ENCODE measurements around the gene ZNF324. TPM values are rescaled to one million over a fixed set of nuclear protein-coding genes. Genes with fewer than 3 reads are reported as not detected.

ZNF324 gene
- total RNA-seq, 1 experiment from 2014 or later = 16.0 TPM

- Histone ChIP-seq H3K36me3 (peaks cover 23% of the 10 kb centered on the region), H3K27me3 (no peaks in the 10 kb centered on the region), H3K9me3 (no peaks in the 10 kb centered on the region), H3K4me3 (no peak overlapping the region)
- no peak for DNase-seq
Observed at GRCh38 chr19:58513213-58513693, 46.4 kb downstream of the ZNF324 start.

DNA sequence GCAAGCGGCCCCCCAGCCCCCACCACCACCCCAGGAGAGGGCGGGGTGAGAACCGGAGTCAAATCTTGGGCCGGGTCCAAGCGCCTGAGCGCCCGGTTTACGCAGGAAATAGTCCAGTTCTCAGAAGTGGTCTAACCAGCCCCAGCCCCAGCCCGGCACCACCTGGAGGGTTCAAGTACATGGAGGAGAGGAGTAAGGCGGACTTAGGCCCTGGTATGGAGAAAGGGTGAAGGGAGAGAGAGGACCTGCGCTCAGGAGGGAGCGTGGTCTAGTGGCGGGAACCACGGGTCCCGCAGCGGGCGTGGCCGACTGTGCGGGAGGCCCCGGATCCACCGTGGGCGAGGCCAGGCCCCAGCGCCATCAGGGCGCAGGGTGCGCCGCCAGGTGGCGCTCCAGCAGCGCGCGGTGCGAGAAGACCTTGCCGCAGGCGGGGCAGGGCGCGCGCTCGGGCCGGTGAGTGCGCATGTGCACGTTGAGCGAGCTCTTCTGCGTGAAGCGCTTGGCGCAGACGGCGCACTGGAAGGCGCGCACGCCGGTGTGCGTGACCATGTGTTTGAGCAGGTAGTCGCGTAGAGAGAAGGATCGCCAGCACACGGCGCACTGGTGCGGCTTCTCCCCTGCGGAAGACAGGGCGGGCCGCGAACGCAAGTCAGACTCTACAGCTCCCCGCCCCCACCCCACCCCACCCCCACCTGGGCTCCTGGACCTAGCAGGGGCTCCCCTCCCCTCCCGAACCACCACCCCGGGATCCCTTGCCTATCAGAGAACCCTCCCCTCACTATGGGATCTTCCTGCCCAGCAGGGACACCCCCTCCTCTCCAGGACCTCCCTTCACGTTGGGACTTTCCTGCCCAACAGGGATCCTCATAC is 47.0 kb downstream of the ZNF324 start:
- DNase-seq = no peak
- Histone ChIP-seq H3K4me3 (no peak overlapping the region), H3K36me3 (peaks cover 23% of the 10 kb centered on the region), H3K9me3 (no peaks in the 10 kb centered on the region), H3K27me3 (no peaks in the 10 kb centered on the region)

DNA sequence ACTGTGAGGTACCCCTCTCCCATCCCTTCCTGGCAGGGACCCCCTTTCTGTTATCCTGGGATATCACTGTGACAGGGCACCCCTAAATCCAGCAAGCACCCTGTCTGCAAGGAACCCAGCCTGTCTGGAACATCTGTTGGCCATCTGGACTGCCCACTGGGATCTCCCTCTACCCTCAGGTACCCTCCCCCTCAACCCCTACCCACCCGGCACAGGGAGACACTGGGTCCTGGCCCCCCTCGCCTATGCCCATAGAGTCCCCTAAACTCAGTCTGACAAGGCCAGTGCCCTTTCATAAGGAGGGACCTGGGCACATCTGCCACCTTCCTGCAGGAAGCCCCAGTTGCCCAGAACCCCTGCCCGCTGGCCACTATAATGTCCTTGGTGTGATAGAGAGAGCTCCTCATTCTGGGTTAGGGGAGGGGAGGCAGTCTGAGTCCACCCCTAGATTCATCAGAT is 47.7 kb downstream of the ZNF324 start:
- Histone ChIP-seq H3K9me3 (no peaks in the 10 kb centered on the region), H3K27me3 (no peaks in the 10 kb centered on the region), H3K36me3 (peaks cover 22% of the 10 kb centered on the region), H3K4me3 (no peak overlapping the region)
- DNase-seq = no peak

DNA sequence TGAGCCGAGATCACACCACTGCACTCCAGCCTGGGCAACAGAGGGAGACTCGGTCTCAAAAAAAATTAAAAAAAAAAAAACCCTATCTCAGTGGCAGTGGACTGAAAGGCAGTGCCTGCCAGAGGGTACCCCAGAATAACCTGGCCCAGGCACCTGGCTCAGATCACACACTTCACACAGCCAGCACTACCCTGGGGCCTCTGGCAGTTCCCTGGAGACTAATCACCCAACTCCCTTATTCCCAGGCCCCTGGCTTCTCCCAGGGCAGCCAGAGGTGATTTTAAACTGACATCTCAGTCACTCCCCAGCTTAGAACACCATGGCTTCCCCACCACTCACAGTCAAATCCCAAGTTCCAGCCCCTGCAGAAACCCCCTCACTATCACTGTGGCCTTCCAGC is 48.4 kb downstream of the ZNF324 start:
- Histone ChIP-seq H3K4me3 (no peak overlapping the region), H3K36me3 (peaks cover 19% of the 10 kb centered on the region), H3K9me3 (no peaks in the 10 kb centered on the region), H3K27me3 (no peaks in the 10 kb centered on the region)
- no peak for DNase-seq

DNA sequence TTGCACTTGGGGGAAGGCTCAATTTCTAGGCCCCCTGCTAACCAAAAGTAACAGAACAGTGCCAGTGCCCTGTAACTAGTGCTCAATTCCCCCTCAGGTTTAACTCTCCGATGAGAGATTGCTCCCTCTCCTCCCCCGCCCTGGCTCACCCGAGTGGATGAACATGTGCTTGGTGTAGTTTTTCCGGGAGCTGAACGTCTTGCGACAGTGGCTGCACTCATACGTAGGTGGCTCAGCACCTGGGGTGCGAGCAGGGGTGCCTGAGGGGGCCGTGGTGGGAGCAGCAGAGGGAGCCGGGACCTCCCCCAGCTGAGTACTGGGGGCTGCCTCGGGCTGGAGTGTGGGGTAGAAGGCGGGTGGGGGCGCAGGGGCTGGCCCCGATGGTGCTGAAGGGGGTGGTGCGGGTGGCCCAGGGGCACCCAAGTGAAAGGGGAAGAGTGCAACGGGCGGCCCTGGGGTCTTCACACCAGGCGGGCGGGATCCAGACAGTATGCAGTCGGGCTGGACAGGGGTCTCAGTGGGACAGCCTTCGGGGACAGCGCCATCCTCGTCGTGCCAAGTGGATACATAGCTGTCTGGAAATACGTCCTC is 49.5 kb downstream of the ZNF324 start:
- no peak for DNase-seq
- H3K9me3 ChIP-seq = no peaks in the 10 kb centered on the region
- no peaks in the 10 kb centered on the region for H3K27me3 ChIP-seq
- H3K4me3 ChIP-seq = no peak overlapping the region
- H3K36me3 ChIP-seq = peaks cover 19% of the 10 kb centered on the region

DNA sequence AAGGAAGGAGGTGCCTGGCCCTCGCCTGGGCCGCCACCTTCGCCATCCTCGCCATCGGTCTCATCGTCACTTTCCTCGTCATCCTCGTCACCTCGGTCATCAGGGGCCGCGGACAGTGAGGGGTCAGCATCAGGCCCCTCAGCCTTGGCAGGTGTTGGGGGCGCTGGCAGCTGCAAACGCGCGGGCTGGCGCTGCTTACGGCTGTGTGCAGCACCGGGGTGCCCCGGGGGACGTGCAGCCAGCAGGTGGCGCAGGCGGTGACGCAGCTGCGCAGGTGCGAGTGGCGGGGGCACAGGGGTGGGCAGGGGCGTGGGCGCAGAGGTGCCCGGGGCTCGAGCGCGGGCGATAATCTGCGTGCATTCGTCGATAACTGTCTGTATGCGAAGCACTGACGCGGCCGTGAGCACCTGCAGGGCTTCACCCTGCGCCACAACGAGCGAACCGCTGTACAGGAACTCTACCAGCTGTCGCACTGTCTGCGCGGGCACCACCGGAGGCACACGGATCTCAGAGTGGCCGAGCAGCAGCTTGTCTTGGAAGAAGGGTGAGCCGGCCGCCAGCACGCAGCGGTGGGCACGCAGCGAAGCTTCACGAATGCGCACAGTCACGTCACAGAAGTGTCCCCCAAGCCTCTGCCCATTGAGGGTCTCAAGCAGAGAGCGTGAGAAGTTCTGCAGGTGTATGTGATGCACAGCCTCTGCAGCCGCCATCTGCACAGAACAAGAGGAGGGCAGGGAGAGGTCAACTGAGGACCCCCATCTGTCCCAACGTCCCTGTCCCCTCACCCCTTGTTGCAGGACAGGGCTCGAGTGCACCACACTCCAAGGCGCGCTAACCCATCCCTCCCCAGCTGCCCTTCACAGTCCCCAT is 50.3 kb downstream of the ZNF324 start:
- no peak overlapping the region for H3K4me3 ChIP-seq
- H3K9me3 ChIP-seq = no peaks in the 10 kb centered on the region
- DNase-seq = no peak
- H3K27me3 ChIP-seq = no peaks in the 10 kb centered on the region
- H3K36me3 ChIP-seq = peaks cover 19% of the 10 kb centered on the region

DNA sequence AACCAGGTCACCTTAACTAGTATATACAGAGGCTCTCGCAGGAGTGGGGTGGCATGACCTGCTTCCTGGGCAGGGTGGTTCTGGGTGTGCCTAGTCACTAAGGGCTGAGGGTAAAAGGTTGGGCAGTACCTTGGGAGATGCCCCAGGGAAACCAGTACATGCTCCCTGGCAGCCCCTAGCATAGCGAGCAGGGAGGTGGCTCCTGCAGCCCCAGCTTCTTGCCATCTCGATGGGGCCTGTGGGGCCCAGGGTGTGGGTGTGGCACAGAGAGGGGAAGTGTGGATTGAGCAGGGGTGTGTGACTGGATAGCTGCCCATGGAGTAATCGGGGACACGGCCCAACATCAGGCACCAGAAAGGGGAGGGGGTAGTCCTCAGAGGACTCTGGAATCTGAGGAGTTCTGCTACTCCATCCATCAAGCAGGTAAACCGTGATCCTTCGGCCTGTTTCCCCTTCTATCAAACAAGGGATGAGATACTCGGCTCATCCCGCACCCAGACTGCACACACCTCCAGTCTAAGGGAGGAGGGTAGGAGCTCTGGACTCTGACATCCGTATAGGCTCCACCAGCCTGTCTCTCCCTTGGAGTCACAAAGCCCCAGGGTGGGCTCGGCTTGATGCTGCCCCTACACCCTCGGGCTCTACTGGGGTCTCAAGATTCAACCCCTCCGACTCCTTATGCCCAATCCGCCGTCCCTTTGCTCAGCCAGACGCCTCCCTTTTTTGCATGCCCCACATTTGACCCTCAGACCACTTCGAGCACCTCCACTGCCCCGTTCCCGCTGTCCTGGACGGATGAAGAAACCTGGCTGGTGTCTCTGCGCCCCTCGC is 51.6 kb downstream of the ZNF324 start:
- Histone ChIP-seq H3K27me3 (no peaks in the 10 kb centered on the region), H3K4me3 (peak overlapping the region; percentile 71), H3K36me3 (peaks cover 17% of the 10 kb centered on the region), H3K9me3 (no peaks in the 10 kb centered on the region)
- peak; percentile 21 for DNase-seq

DNA sequence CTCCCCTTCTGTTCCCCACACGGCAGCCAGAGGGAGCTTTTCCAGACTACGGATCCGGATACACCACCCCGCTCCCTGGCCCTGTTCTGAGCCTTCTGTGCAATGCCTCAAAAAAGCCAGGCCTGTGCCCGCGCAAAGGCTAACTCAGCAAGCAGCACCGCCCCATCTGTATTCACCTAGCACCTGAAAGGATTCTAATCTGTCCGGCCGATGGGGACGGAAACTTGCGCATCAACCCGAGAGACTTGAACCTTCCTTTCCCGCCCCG is 52.1 kb downstream of the ZNF324 start:
- Histone ChIP-seq H3K9me3 (no peaks in the 10 kb centered on the region), H3K36me3 (peaks cover 17% of the 10 kb centered on the region), H3K27me3 (no peaks in the 10 kb centered on the region), H3K4me3 (peak overlapping the region; percentile 71)
- DNase-seq = peak; percentile 80

- H3K27me3 ChIP-seq = no peaks in the 10 kb centered on the region
- peaks cover 17% of the 10 kb centered on the region for H3K36me3 ChIP-seq
- H3K9me3 ChIP-seq = no peaks in the 10 kb centered on the region
- H3K4me3 ChIP-seq = peak within 1 kb of the TSS; percentile 71
- DNase-seq = peak; percentile 97
Observed at GRCh38 chr19:58519355-58520256, 52.7 kb downstream of the ZNF324 start, which contains the start of gene ZBTB45. TSS of gene ZBTB45 (minus strand) at chr19:58519810. CDS start at chr19:58517673, 2,137 bp downstream.

DNA sequence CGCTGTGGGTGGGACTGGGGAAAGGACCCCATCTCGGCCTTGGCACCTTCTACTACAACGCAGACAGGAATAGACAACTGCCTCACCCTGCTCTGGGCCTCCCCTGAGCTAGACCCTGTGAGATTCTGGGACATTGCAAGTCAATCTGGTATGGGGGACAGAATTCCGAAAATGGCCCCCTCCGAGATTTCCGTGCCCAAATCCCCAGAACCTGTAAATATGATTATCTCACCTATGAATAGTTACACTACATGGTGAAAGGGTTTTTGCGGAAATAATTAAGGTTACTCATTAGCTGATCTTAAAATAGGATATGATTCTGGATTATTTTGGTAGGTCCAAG is 53.3 kb downstream of the ZNF324 start:
- no peaks in the 10 kb centered on the region for H3K27me3 ChIP-seq
- peaks cover 17% of the 10 kb centered on the region for H3K36me3 ChIP-seq
- no peak for DNase-seq
- H3K4me3 ChIP-seq = peak overlapping the region; percentile 71
- no peaks in the 10 kb centered on the region for H3K9me3 ChIP-seq

DNA sequence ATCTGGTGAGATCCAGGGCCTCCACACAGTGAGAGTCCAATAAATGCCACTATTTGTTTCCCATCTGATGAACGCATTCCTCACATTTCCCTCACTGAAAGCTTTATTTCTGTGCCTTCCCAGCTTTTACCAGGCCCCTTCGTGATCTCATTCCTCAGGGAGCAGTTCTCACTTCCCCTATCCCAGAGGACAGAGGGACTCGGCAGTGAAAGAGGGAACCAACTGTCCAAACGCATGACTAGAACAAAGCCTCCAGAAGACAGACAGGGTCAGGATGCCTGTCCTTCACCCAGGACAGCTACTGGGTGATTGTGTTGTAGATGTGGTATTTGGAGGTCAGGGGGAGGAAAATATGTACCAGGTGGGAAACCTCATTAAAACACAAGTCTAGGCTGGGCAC is 54.8 kb downstream of the ZNF324 start:
- Histone ChIP-seq H3K4me3 (no peak overlapping the region), H3K27me3 (no peaks in the 10 kb centered on the region), H3K9me3 (no peaks in the 10 kb centered on the region), H3K36me3 (peaks cover 7% of the 10 kb centered on the region)
- DNase-seq = no peak

DNA sequence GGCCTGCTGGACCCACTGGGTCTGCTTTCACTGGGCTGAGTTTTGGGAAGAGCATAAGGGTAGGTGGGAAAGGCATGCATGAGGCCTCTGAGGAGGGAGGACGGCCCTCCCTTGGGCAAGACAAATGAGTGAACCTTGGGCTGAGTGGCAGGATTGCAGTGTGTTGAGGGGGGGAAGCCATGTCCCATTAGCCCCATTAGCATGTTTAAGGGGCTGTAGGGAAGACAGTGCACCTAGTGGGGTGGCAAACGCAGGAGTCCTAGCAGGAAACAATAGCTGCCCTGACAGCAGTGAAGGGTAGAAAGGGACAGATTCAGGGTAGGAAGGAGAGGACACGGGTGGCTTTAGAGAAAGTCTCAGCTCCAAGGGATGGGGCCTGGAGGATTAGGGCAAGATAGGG is 55.8 kb downstream of the ZNF324 start:
- H3K4me3 ChIP-seq = no peak overlapping the region
- no peak for DNase-seq
- H3K9me3 ChIP-seq = no peaks in the 10 kb centered on the region
- no peaks in the 10 kb centered on the region for H3K27me3 ChIP-seq
- H3K36me3 ChIP-seq = no peaks in the 10 kb centered on the region
